Common myeloid progenitor, CD34-positive (primary cell): ENCODE measurements around the gene KRTAP4-6.

Experiments used
- CTCF ChIA-PET: fragments of 350-600 bp; sonication (Branson Sonifier 250); formaldehyde crosslinking; loops from one replicate; lab custom pipeline; 2021; ENCODE audit warnings: antibody characterized with exemption; lab: Charles Lee
- POLR2A ChIA-PET: fragments of 350-600 bp; sonication (Branson Sonifier 250); formaldehyde crosslinking; loops from one replicate; lab custom pipeline; 2021; ENCODE audit warnings: antibody characterized with exemption; lab: Charles Lee
- DNase-seq, 3 donors: peaks; one replicate each; pipeline versions ENCODE4 v3.0.0 to v3.0.0-alpha.2; 2013
- H3K27ac ChIP-seq, 2 experiments: 1 replicate in 1 of 2; 2 replicates in 1 of 2; pipeline ENCODE4 v1.7.0; 2013; ENCODE audit warnings: inconsistent platforms in 2 of 2, low read length in 2 of 2, mild to moderate bottlenecking in 2 of 2, low read depth in 1 of 2, moderate library complexity in 1 of 2; ENCODE audit not compliant: severe bottlenecking in 2 of 2, insufficient read depth in 1 of 2, poor library complexity in 1 of 2
- H3K27me3 ChIP-seq, 5 experiments: replicated peaks in 2 of 5; 1 replicate in 3 of 5; 2 replicates in 2 of 5; pipeline versions ENCODE4 v1.6.1 to v1.7.0; 2013; ENCODE audit warnings: low read length in 4 of 5, mild to moderate bottlenecking in 2 of 5, moderate library complexity in 2 of 5, inconsistent platforms in 1 of 5; ENCODE audit not compliant: insufficient read depth in 5 of 5, control insufficient read depth in 4 of 5
- H3K36me3 ChIP-seq, 4 experiments: 1 replicate in 2 of 4; 2 replicates in 2 of 4; pipeline versions ENCODE4 v1.6.1 to v1.7.0; 2013; ENCODE audit warnings: low read length in 3 of 4, control low read depth in 1 of 4, mild to moderate bottlenecking in 1 of 4; ENCODE audit not compliant: control insufficient read depth in 4 of 4, insufficient read depth in 4 of 4
- H3K4me1 ChIP-seq, 4 experiments: 1 replicate in 3 of 4; 2 replicates in 1 of 4; pipeline versions ENCODE4 v1.6.1 to v1.7.1; 2013; ENCODE audit warnings: low read length in 3 of 4, mild to moderate bottlenecking in 3 of 4, control low read depth in 1 of 4, inconsistent platforms in 1 of 4, moderate library complexity in 1 of 4; ENCODE audit not compliant: control insufficient read depth in 4 of 4, insufficient read depth in 4 of 4; ENCODE audit errors: control extremely low read depth in 1 of 4
- H3K4me3 ChIP-seq, 7 experiments: 1 replicate in 4 of 7; 2 replicates in 3 of 7; pipeline versions ENCODE4 v1.5.1 to v1.7.0; 2013; ENCODE audit warnings: mild to moderate bottlenecking in 7 of 7, low read length in 6 of 7, moderate library complexity in 6 of 7, inconsistent platforms in 2 of 7, low read depth in 2 of 7, control low read depth in 1 of 7; ENCODE audit not compliant: insufficient read depth in 4 of 7, control insufficient read depth in 1 of 7; ENCODE audit errors: extremely low read depth in 1 of 7
- H3K9me3 ChIP-seq, 5 experiments: 1 replicate in 4 of 5; 2 replicates in 1 of 5; pipeline versions ENCODE4 v1.6.1 to v1.7.1; 2013; ENCODE audit warnings: low read length in 4 of 5, mild to moderate bottlenecking in 2 of 5, inconsistent platforms in 1 of 5, low read depth in 1 of 5, moderate library complexity in 1 of 5; ENCODE audit not compliant: control insufficient read depth in 4 of 5, insufficient read depth in 2 of 5; ENCODE audit errors: control extremely low read depth in 1 of 5
- WGBS: methylation state at CpG from one replicate; pipeline ENCODE4 v1.1.5; 2013; ENCODE audit not compliant: insufficient coverage; 5-methylcytosine and 5-hydroxymethylcytosine counted together

KRTAP4-6 gene

DNA sequence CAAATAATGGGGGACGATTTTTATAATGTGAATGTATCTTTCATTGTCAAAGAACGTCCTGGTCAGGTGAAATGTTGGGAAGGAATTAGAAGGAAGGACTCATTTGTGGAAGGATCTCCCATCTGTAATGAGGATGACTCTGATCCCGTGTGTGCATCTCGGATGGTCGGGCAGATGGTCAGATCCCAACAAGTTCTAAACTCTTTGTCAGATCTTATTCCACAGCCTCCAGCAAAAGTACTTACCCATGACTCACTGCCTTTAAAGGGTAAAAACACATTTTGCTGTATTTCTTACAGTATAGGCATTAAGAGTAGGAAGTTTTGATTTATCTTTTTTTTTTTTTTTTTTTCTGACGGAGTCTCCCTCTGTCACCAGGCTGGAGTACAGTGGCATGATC lies 41.9 kb downstream of the KRTAP4-6 start:
- 100% methylated on average over 1 of the region's 6 CpGs for WGBS
- ChIA-PET POLR2A (no interaction called here), CTCF (no interaction called here)
- H3K4me1 ChIP-seq = peaks cover 0 to 8% (median 3%) of the 10 kb centered on the region in 4 experiments
- H3K36me3 ChIP-seq = no peaks in the 10 kb centered on the region
- no peak for DNase-seq
- H3K9me3 ChIP-seq = peaks cover 0 to 4% (median 3%) of the 10 kb centered on the region in 5 experiments
- no peaks in the 10 kb centered on the region for H3K27me3 ChIP-seq
- H3K27ac ChIP-seq = no peak overlapping the region
- H3K4me3 ChIP-seq = no peak overlapping the region

DNA sequence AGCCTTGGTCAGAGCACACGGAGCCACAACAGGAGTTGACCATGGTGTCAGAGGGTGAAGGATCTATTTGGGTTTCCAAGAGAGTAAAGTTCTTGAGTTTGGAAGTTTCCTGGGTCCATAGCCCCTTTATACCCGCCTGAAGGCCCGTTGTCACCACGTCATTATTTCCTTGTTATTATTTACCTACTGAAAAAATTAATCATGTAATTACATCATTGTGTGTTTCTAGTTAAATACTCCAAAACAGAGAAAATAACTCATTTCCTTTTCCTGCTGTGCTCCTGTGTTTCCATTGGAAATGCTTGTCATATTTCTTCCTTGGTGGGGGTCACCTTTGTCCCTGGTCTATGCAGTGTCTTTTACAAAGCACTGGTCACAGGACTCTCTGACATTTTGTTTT lies 42.3 kb downstream of the KRTAP4-6 start, which contains the start of gene KRTAP4-8:
Gene KRTAP4-8, minus strand, starts transcription at position 101 of the 400 bp plus-strand sequence. Its CDS starts 58 bp downstream, at position 43.
- Histone ChIP-seq H3K9me3 (peaks cover 0 to 4% (median 3%) of the 10 kb centered on the region in 5 experiments), H3K27ac (no peak within 1 kb of the TSS), H3K27me3 (no peaks in the 10 kb centered on the region), H3K4me1 (peaks cover 0 to 8% (median 3%) of the 10 kb centered on the region in 4 experiments), H3K36me3 (no peaks in the 10 kb centered on the region), H3K4me3 (no peak within 1 kb of the TSS)
- 100% methylated on average over 1 of the region's 4 CpGs for WGBS
- no peak for DNase-seq
- ChIA-PET POLR2A (no interaction called here), CTCF (no interaction called here)

DNA sequence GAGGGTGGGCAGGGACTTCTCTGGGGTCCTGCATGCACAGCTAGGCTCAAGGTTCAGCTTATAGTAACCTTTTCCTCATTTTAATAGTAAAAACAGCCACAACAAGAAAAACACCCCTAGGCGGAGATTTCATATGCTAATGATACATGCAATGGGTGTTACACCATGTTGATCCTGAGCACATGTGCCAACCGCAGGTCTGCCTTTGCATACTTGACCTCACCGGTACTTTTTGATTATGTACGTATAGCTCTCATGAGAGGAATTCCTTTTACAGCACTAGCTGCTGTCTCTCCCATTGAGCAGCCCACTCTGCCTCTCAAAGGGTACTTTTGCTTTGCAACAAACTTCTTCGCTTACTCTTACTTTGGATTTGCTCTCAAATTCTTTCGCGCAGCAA lies 44.3 kb downstream of the KRTAP4-6 start:
- no peak overlapping the region for H3K27ac ChIP-seq
- POLR2A ChIA-PET = no interaction called here
- CTCF ChIA-PET = no interaction called here
- no peaks in the 10 kb centered on the region for H3K36me3 ChIP-seq
- H3K27me3 ChIP-seq = no peaks in the 10 kb centered on the region
- no peak overlapping the region for H3K4me3 ChIP-seq
- 95% methylated on average over 4 of the region's 7 CpGs for WGBS
- H3K9me3 ChIP-seq = peaks cover 0 to 9% (median 3%) of the 10 kb centered on the region in 5 experiments
- H3K4me1 ChIP-seq = peaks cover 0 to 8% (median 3%) of the 10 kb centered on the region in 4 experiments
- DNase-seq = no peak
